ENCODE results near the gene SYNPO2L.

Gene SYNPO2L

GRCh38 chr10:73614720-73615119 lies 41.1 kb downstream of the SYNPO2L start:
- H3K9me3 Mint-ChIP-seq, result no peaks in the 10 kb centered on the region
- no peak overlapping the region for H3K27ac Mint-ChIP-seq
- no peaks in the 10 kb centered on the region for H3K36me3 Mint-ChIP-seq (ENCODE audit: low read depth)
- no peak overlapping the region for H3K4me3 Mint-ChIP-seq
- H3K27me3 Mint-ChIP-seq, result no peaks in the 10 kb centered on the region
- H3K4me1 Mint-ChIP-seq (ENCODE audit: low read depth), result no peaks in the 10 kb centered on the region
- DNase-seq, result no peak

GRCh38 chr10:73609116-73609515 lies 46.7 kb downstream of the SYNPO2L start:
- DNase-seq, result no peak
- peaks cover 2% of the 10 kb centered on the region for H3K36me3 Mint-ChIP-seq (ENCODE audit: low read depth)
- no peaks in the 10 kb centered on the region for H3K27me3 Mint-ChIP-seq
- no peak overlapping the region for H3K27ac Mint-ChIP-seq
- H3K4me3 Mint-ChIP-seq, result no peak overlapping the region
- no peaks in the 10 kb centered on the region for H3K4me1 Mint-ChIP-seq (ENCODE audit: low read depth)
- H3K9me3 Mint-ChIP-seq, result no peaks in the 10 kb centered on the region

- H3K27me3 Mint-ChIP-seq, result no peaks in the 10 kb centered on the region
- peaks cover 2% of the 10 kb centered on the region for H3K36me3 Mint-ChIP-seq (ENCODE audit: low read depth)
- H3K4me1 Mint-ChIP-seq (ENCODE audit: low read depth), result no peaks in the 10 kb centered on the region
- no peaks in the 10 kb centered on the region for H3K9me3 Mint-ChIP-seq
- H3K27ac Mint-ChIP-seq, result no peak overlapping the region
- no peak for DNase-seq
- no peak overlapping the region for H3K4me3 Mint-ChIP-seq
These were observed 54.3 kb downstream of the SYNPO2L start for GRCh38 chr10:73601486-73601921.

- H3K27me3 Mint-ChIP-seq, result no peaks in the 10 kb centered on the region
- no peak overlapping the region for H3K27ac Mint-ChIP-seq
- H3K9me3 Mint-ChIP-seq, result no peaks in the 10 kb centered on the region
- H3K36me3 Mint-ChIP-seq (ENCODE audit: low read depth), result no peaks in the 10 kb centered on the region
- no peak overlapping the region for H3K4me3 Mint-ChIP-seq
- no peak for DNase-seq
- H3K4me1 Mint-ChIP-seq (ENCODE audit: low read depth), result peaks cover 6% of the 10 kb centered on the region
These were observed 58.5 kb downstream of the SYNPO2L start for GRCh38 chr10:73597346-73597745.
